ENCODE results near the gene KCNMB1.
A peak's percentile ranks its signal among the peaks of the same experiment; 100 is the strongest.

The KCNMB1 gene

GRCh38 chr5:170425731-170426130 is 36.6 kb upstream of the KCNMB1 start:
- DNase-seq (ENCODE audit: low read depth, low spot score) = no peak
- no peaks in the 10 kb centered on the region for H3K9me3 ChIP-seq (ENCODE audit: insufficient read depth, low read length)
- no peaks in the 10 kb centered on the region for H3K36me3 ChIP-seq (ENCODE audit: insufficient read depth, insufficient read length, low read length)
- H3K9ac ChIP-seq (ENCODE audit: insufficient read length, low read depth) = no peak overlapping the region
- TF ChIP-seq ZNF274 (IDR thresholded peaks at IDR 0.05; ENCODE audit: low read depth, low read length) (no peak), SUZ12 (IDR thresholded peaks at IDR 0.05; ENCODE audit: extremely low read depth, insufficient read depth, insufficient read length) (no peak), YY1 (IDR thresholded peaks at IDR 0.05; ENCODE audit: insufficient read depth, insufficient read length) (no peak)
- H3K27me3 ChIP-seq (ENCODE audit: insufficient read depth, insufficient read length) = no peaks in the 10 kb centered on the region
- no peaks in the 10 kb centered on the region for H3K4me1 ChIP-seq (ENCODE audit: insufficient read depth, insufficient read length)
- no peak overlapping the region for H3K4me3 ChIP-seq (ENCODE audit: insufficient read length, low read depth)

GRCh38 chr5:170424629-170425028 is 35.5 kb upstream of the KCNMB1 start:
- no peak for DNase-seq (ENCODE audit: low read depth, low spot score)
- H3K4me1 ChIP-seq (ENCODE audit: insufficient read depth, insufficient read length) = no peaks in the 10 kb centered on the region
- H3K36me3 ChIP-seq (ENCODE audit: insufficient read depth, insufficient read length, low read length) = no peaks in the 10 kb centered on the region
- no peaks in the 10 kb centered on the region for H3K27me3 ChIP-seq (ENCODE audit: insufficient read depth, insufficient read length)
- H3K4me3 ChIP-seq (ENCODE audit: insufficient read length, low read depth) = no peak overlapping the region
- TF ChIP-seq ZNF274 (IDR thresholded peaks at IDR 0.05; ENCODE audit: low read depth, low read length) (no peak), SUZ12 (IDR thresholded peaks at IDR 0.05; ENCODE audit: extremely low read depth, insufficient read depth, insufficient read length) (no peak), YY1 (IDR thresholded peaks at IDR 0.05; ENCODE audit: insufficient read depth, insufficient read length) (no peak)
- H3K9ac ChIP-seq (ENCODE audit: insufficient read length, low read depth) = no peak overlapping the region
- H3K9me3 ChIP-seq (ENCODE audit: insufficient read depth, low read length) = no peaks in the 10 kb centered on the region

- DNase-seq (ENCODE audit: low read depth, low spot score) = no peak
- Histone ChIP-seq H3K27me3 (ENCODE audit: insufficient read depth, insufficient read length) (no peaks in the 10 kb centered on the region), H3K4me1 (ENCODE audit: insufficient read depth, insufficient read length) (no peaks in the 10 kb centered on the region), H3K36me3 (ENCODE audit: insufficient read depth, insufficient read length, low read length) (no peaks in the 10 kb centered on the region), H3K4me3 (ENCODE audit: insufficient read length, low read depth) (no peak overlapping the region), H3K9ac (ENCODE audit: insufficient read length, low read depth) (no peak overlapping the region), H3K9me3 (ENCODE audit: insufficient read depth, low read length) (no peaks in the 10 kb centered on the region)
- TF ChIP-seq SUZ12 (IDR thresholded peaks at IDR 0.05; ENCODE audit: extremely low read depth, insufficient read depth, insufficient read length) = no peak
- TF ChIP-seq ZNF274 (IDR thresholded peaks at IDR 0.05; ENCODE audit: low read depth, low read length) = no peak
- TF ChIP-seq YY1 (IDR thresholded peaks at IDR 0.05; ENCODE audit: insufficient read depth, insufficient read length) = no peak
These were observed 34.5 kb upstream of the KCNMB1 start for GRCh38 chr5:170423692-170424091.

GRCh38 chr5:170421826-170422225 is 32.7 kb upstream of the KCNMB1 start:
- TF ChIP-seq YY1 (IDR thresholded peaks at IDR 0.05; ENCODE audit: insufficient read depth, insufficient read length) = no peak
- no peak overlapping the region for H3K9ac ChIP-seq (ENCODE audit: insufficient read length, low read depth)

GRCh38 chr5:170420806-170421412 is 31.7 kb upstream of the KCNMB1 start:
- no peak for TF ChIP-seq SUZ12 (IDR thresholded peaks at IDR 0.05; ENCODE audit: extremely low read depth, insufficient read depth, insufficient read length)
- TF ChIP-seq ZNF274 (IDR thresholded peaks at IDR 0.05; ENCODE audit: low read depth, low read length) = no peak
- no peak for TF ChIP-seq YY1 (IDR thresholded peaks at IDR 0.05; ENCODE audit: insufficient read depth, insufficient read length)
- Histone ChIP-seq H3K27me3 (ENCODE audit: insufficient read depth, insufficient read length) (no peaks in the 10 kb centered on the region), H3K9me3 (ENCODE audit: insufficient read depth, low read length) (no peaks in the 10 kb centered on the region), H3K4me1 (ENCODE audit: insufficient read depth, insufficient read length) (no peaks in the 10 kb centered on the region), H3K9ac (ENCODE audit: insufficient read length, low read depth) (no peak overlapping the region), H3K4me3 (ENCODE audit: insufficient read length, low read depth) (no peak overlapping the region), H3K36me3 (ENCODE audit: insufficient read depth, insufficient read length, low read length) (no peaks in the 10 kb centered on the region)
- peak; percentile 70 for DNase-seq (ENCODE audit: low read depth, low spot score)

More at GRCh38 chr5:170421826-170422225, 32.7 kb upstream of the KCNMB1 start:
- Histone ChIP-seq H3K4me1 (ENCODE audit: insufficient read depth, insufficient read length) (no peaks in the 10 kb centered on the region), H3K27me3 (ENCODE audit: insufficient read depth, insufficient read length) (no peaks in the 10 kb centered on the region), H3K36me3 (ENCODE audit: insufficient read depth, insufficient read length, low read length) (no peaks in the 10 kb centered on the region), H3K4me3 (ENCODE audit: insufficient read length, low read depth) (no peak overlapping the region), H3K9me3 (ENCODE audit: insufficient read depth, low read length) (no peaks in the 10 kb centered on the region)
- DNase-seq (ENCODE audit: low read depth, low spot score) = no peak

- Histone ChIP-seq H3K27me3 (ENCODE audit: insufficient read depth, insufficient read length) (no peaks in the 10 kb centered on the region), H3K9me3 (ENCODE audit: insufficient read depth, low read length) (no peaks in the 10 kb centered on the region), H3K36me3 (ENCODE audit: insufficient read depth, insufficient read length, low read length) (no peaks in the 10 kb centered on the region), H3K4me3 (ENCODE audit: insufficient read length, low read depth) (no peak overlapping the region), H3K4me1 (ENCODE audit: insufficient read depth, insufficient read length) (no peaks in the 10 kb centered on the region), H3K9ac (ENCODE audit: insufficient read length, low read depth) (no peak overlapping the region)
- no peak for TF ChIP-seq YY1 (IDR thresholded peaks at IDR 0.05; ENCODE audit: insufficient read depth, insufficient read length)
- TF ChIP-seq SUZ12 (IDR thresholded peaks at IDR 0.05; ENCODE audit: extremely low read depth, insufficient read depth, insufficient read length) = no peak
- no peak for TF ChIP-seq ZNF274 (IDR thresholded peaks at IDR 0.05; ENCODE audit: low read depth, low read length)
- DNase-seq (ENCODE audit: low read depth, low spot score) = no peak
These were observed 30.5 kb upstream of the KCNMB1 start for GRCh38 chr5:170419643-170420042.

GRCh38 chr5:170418736-170419135 is 29.6 kb upstream of the KCNMB1 start:
- no peak for DNase-seq (ENCODE audit: low read depth, low spot score)

More at GRCh38 chr5:170418736-170419135, 29.6 kb upstream of the KCNMB1 start:
- Histone ChIP-seq H3K9ac (ENCODE audit: insufficient read length, low read depth) (no peak overlapping the region), H3K36me3 (ENCODE audit: insufficient read depth, insufficient read length, low read length) (no peaks in the 10 kb centered on the region), H3K27me3 (ENCODE audit: insufficient read depth, insufficient read length) (no peaks in the 10 kb centered on the region), H3K9me3 (ENCODE audit: insufficient read depth, low read length) (no peaks in the 10 kb centered on the region), H3K4me1 (ENCODE audit: insufficient read depth, insufficient read length) (no peaks in the 10 kb centered on the region), H3K4me3 (ENCODE audit: insufficient read length, low read depth) (no peak overlapping the region)
- TF ChIP-seq YY1 (IDR thresholded peaks at IDR 0.05; ENCODE audit: insufficient read depth, insufficient read length) (no peak), SUZ12 (IDR thresholded peaks at IDR 0.05; ENCODE audit: extremely low read depth, insufficient read depth, insufficient read length) (no peak), ZNF274 (IDR thresholded peaks at IDR 0.05; ENCODE audit: low read depth, low read length) (no peak)

All from NT2/D1 (cell line).